ENCODE measurements around the gene ESCO1. TPM values are rescaled to one million over a fixed set of nuclear protein-coding genes. Genes with fewer than 3 reads are reported as not detected.
"Not testable (repeated sequence)": the region's sequence is repeated elsewhere in the genome, so short reads cannot be mapped to it uniquely, and the experiment has no call there.

The ESCO1 gene
- total and polyA plus RNA-seq, 7 donors = 9.9 to 26.7 (median 13.4) TPM

- intact Hi-C loops (cut with DNase I) = no loop called here
- H3K4me1 ChIP-seq = no peaks in the 10 kb centered on the region
- no peaks in the 10 kb centered on the region for H3K9me3 ChIP-seq
- WGBS, 3 donors = 100% methylated on average over 1 of the region's 1 CpG
- peaks cover 4 to 63% of the 10 kb centered on the region in 2 donors for H3K36me3 ChIP-seq (ENCODE audit: insufficient read depth in 1 of 2, low read depth in 1 of 2)
- no peaks in the 10 kb centered on the region for H3K27me3 ChIP-seq (ENCODE audit: insufficient read depth in 3 of 3, low read length in 2 of 3)
- H3K27ac ChIP-seq = no peak overlapping the region
- H3K4me3 ChIP-seq = no peak overlapping the region
- no peak for TF ChIP-seq CTCF (IDR thresholded peaks at IDR 0.05)
- ATAC-seq (no peak), DNase-seq (no peak)
Observed at GRCh38 chr18:21632393-21632792, 31.9 kb upstream of the ESCO1 start.

- 81 to 83% (median 82%) methylated on average over 9 of the region's 9 CpGs for WGBS, 3 donors
- H3K9me3 ChIP-seq = no peaks in the 10 kb centered on the region
- ATAC-seq (no peak), DNase-seq (no peak)
- no peaks in the 10 kb centered on the region for H3K27me3 ChIP-seq (ENCODE audit: insufficient read depth in 3 of 3, low read length in 2 of 3)
- H3K4me3 ChIP-seq = no peak overlapping the region
- intact Hi-C loops (cut with DNase I) = no loop called here
- peaks cover 7 to 87% of the 10 kb centered on the region in 2 donors for H3K36me3 ChIP-seq (ENCODE audit: insufficient read depth in 1 of 2, low read depth in 1 of 2)
- H3K27ac ChIP-seq = no peak overlapping the region
- no peaks in the 10 kb centered on the region for H3K4me1 ChIP-seq
- no peak for TF ChIP-seq CTCF (IDR thresholded peaks at IDR 0.05)
Observed at GRCh38 chr18:21629089-21629832, 28.8 kb upstream of the ESCO1 start.

- ATAC-seq (peak; percentile 79 to 96 (median 91)), DNase-seq (peak; percentile 32 to 76)
- 32 to 42% (median 39%) methylated on average over 9 of the region's 9 CpGs for whole genome bisulfite sequencing, 3 donors
- H3K4me1 ChIP-seq; H3K27me3 ChIP-seq (ENCODE audit: insufficient read depth in 3 of 3, low read length in 2 of 3); intact Hi-C loops (cut with DNase I); H3K9me3 ChIP-seq: not testable (repeated sequence)
- H3K4me3 ChIP-seq = peak overlapping the region; percentile 16
- peak overlapping the region; percentile 51 for H3K27ac ChIP-seq
- H3K36me3 ChIP-seq (ENCODE audit: insufficient read depth in 1 of 2, low read depth in 1 of 2) = peaks cover 6 to 54% of the 10 kb centered on the region in 2 donors
Observed at GRCh38 chr18:21621640-21622039, 21.1 kb upstream of the ESCO1 start.

GRCh38 chr18:21612125-21613039 is 11.9 kb upstream of the ESCO1 start, which contains the start of gene SNRPD1:
Gene SNRPD1, plus strand, starts transcription at chr18:21612314. Its CDS starts 116 bp downstream, at chr18:21612430.
- no peaks in the 10 kb centered on the region for H3K9me3 ChIP-seq
- H3K36me3 ChIP-seq (ENCODE audit: insufficient read depth in 1 of 2, low read depth in 1 of 2) = peaks cover 0 to 25% of the 10 kb centered on the region in 2 donors
- H3K4me3 ChIP-seq = peak within 1 kb of the TSS; percentile 80
- WGBS, 3 donors = 1% methylated on average over 59 of the region's 59 CpGs
- peak; percentile 99 for ATAC-seq
- H3K4me1 ChIP-seq = peaks cover 17% of the 10 kb centered on the region
- intact Hi-C loops (cut with DNase I) = no loop called here
- TF ChIP-seq CTCF (IDR thresholded peaks at IDR 0.05) = peak; percentile 92
- DNase-seq = peak; percentile 90 to 93
- H3K27me3 ChIP-seq (ENCODE audit: insufficient read depth in 3 of 3, low read length in 2 of 3) = no peaks in the 10 kb centered on the region
- peak within 1 kb of the TSS; percentile 86 for H3K27ac ChIP-seq

GRCh38 chr18:21611401-21612124 is 11.1 kb upstream of the ESCO1 start:
- H3K9me3 ChIP-seq; DNase-seq; intact Hi-C loops (cut with DNase I); H3K27me3 ChIP-seq (ENCODE audit: insufficient read depth in 3 of 3, low read length in 2 of 3): not testable (repeated sequence)
- 57 to 61% (median 59%) methylated on average over 30 of the region's 30 CpGs for WGBS, 3 donors
- peaks cover 17% of the 10 kb centered on the region for H3K4me1 ChIP-seq
- peaks cover 0 to 17% of the 10 kb centered on the region in 2 donors for H3K36me3 ChIP-seq (ENCODE audit: insufficient read depth in 1 of 2, low read depth in 1 of 2)
- peak overlapping the region; percentile 86 for H3K27ac ChIP-seq
- peak overlapping the region; percentile 80 for H3K4me3 ChIP-seq
- peak in 3 of 4 donors; percentile 1 to 6 (median 4) for ATAC-seq
